Omental fat pad (tissue), 4 donors: Measurements from ENCODE around the gene GLE1. TPM values are rescaled to one million over a fixed set of nuclear protein-coding genes. Genes with fewer than 3 reads are reported as not detected.

Experiments used
- ATAC-seq: fragments of 150-250 bp; one replicate; pipeline ENCODE4 v1.9.1; 2016; ENCODE audit warnings: mild to moderate bottlenecking, moderate library complexity; ENCODE audit not compliant: low FRiP score
- DNase-seq: peaks from one replicate; pipeline ENCODE4 v3.0.0-alpha.2; 2019; ENCODE audit warnings: low spot score
- total RNA-seq, 4 donors: library from RNA; depleted of rRNA; stranded (reverse); fragments of >200 nt; gene quantifications; one replicate each; pipeline ENCODE4 v1.1.0, GENCODE V29; 2016
- TF ChIP-seq, protein P1 (sequence below), 3 donors: fragments of 450-650 bp; IDR thresholded peaks; one replicate each; pipeline ENCODE4 v1.5.1; 2016 to 2017; ENCODE audit warnings: antibody characterized with exemption in 3 of 3, mild to moderate bottlenecking in 3 of 3, moderate library complexity in 2 of 3

GLE1 gene
- 10 to 100 TPM; 13.0 to 22.4 (median 19.9) TPM for total RNA-seq

- TF ChIP-seq, protein P1, sequence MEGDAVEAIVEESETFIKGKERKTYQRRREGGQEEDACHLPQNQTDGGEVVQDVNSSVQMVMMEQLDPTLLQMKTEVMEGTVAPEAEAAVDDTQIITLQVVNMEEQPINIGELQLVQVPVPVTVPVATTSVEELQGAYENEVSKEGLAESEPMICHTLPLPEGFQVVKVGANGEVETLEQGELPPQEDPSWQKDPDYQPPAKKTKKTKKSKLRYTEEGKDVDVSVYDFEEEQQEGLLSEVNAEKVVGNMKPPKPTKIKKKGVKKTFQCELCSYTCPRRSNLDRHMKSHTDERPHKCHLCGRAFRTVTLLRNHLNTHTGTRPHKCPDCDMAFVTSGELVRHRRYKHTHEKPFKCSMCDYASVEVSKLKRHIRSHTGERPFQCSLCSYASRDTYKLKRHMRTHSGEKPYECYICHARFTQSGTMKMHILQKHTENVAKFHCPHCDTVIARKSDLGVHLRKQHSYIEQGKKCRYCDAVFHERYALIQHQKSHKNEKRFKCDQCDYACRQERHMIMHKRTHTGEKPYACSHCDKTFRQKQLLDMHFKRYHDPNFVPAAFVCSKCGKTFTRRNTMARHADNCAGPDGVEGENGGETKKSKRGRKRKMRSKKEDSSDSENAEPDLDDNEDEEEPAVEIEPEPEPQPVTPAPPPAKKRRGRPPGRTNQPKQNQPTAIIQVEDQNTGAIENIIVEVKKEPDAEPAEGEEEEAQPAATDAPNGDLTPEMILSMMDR (IDR thresholded peaks at IDR 0.05): no peak
- DNase-seq (peak; percentile 89), ATAC-seq (peak; percentile 97)
These were observed at the start of gene GLE1 for GRCh38 chr9:128504485-128505413. Gene GLE1 (plus strand): TSS chr9:128504719. CDS start chr9:128504806, 87 bp downstream.

GRCh38 chr9:128454991-128455390, 49.5 kb upstream of the GLE1 start:
- TF ChIP-seq, protein P1 (IDR thresholded peaks at IDR 0.05): no peak
- DNase-seq (no peak), ATAC-seq (no peak)

DNA sequence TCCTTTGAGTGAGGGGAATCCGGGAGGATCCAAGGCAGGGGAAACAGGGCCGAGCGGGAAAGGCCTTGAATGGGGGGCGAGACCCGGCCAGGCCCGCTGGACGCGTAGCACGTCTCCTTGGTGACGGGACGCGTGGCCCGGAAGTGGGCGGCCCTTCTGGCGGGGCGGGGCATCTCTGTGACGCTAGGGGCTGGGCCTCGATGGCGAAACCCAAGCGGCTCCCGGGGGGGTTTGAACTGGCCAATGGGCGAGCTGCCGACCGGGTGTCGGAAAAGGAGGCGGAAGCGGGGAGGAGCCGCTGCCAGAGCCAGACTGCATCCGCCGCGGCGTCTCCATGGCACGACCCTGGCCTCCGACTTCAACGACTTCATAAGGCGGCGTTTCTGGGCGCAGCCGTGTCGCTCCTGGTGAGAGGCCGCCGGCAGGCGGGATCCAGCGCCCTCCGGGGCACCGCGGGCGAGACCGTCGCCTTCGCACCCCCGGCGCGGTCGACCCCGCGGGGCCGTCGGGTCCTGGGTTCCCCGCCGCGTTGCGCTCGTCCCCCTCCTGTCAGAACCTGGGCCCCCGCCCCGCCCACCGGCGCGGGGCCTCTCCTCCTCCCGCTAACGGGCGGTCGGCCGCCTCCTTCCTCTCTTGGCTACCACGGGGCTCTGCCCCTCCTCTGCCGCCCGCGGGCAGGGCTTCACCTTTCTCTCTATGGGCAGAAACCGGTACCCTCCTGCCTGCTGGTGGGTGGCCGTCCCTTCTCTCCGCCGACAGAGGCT, 48.5 kb upstream of the GLE1 start, which contains the start of gene ODF2:
Gene ODF2 (plus strand): TSS at position 158 of the 764 bp plus-strand sequence. CDS start 86 bp downstream, at position 244.
- ATAC-seq: peak; percentile 94
- DNase-seq: peak; percentile 94

GRCh38 chr9:128456613-128457061, 47.9 kb upstream of the GLE1 start:
- DNase-seq (peak; percentile 30), ATAC-seq (peak; percentile 71)
- TF ChIP-seq, protein P1 (IDR thresholded peaks at IDR 0.05): no peak

More for the DNA sequence above, 48.5 kb upstream of the GLE1 start, which contains the start of gene ODF2:
- TF ChIP-seq, protein P1 (IDR thresholded peaks at IDR 0.05): no peak

- DNase-seq: no peak
- TF ChIP-seq, protein P1 (IDR thresholded peaks at IDR 0.05): no peak
- no peak for ATAC-seq
These were observed 47.3 kb upstream of the GLE1 start for GRCh38 chr9:128457207-128457606.

DNA sequence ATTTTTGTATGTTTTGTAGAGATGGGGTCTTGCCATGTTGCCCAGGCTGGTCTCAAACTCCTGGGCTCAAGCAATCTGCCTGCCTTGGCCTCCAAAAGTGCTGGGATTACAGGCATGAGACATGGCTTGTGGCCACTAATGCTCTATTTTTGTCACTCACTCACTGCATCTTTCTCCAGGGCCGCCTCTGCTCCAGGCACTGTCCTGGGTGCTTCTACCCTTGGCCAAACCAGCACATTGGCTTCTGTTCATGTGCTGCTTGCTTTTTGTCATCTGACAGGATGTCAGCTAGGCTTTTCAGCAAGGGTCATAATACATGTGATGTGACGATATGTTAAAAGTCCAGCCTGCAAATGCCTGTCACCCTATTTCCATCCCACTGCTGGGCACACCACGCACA, 45.5 kb upstream of the GLE1 start:
- DNase-seq (no peak), ATAC-seq (no peak)
- TF ChIP-seq, protein P1 (IDR thresholded peaks at IDR 0.05): no peak
